ENCODE data around the gene SMCHD1. TPM values are rescaled to one million over a fixed set of nuclear protein-coding genes. Genes with fewer than 3 reads are reported as not detected.
"Not testable (repeated sequence)": the region's sequence is repeated elsewhere in the genome, so short reads cannot be mapped to it uniquely, and the experiment has no call there.

The SMCHD1 gene
- polyA plus RNA-seq, 1 experiment: 10.5 TPM

- DNase-seq (ENCODE audit: low read depth): no peak
- ChIA-PET CTCF (interaction anchor here (0.6 kb wide), 1 partner anchor 175 kb away, joined by 4 read pairs; no protein-coding TSS in a partner anchor), POLR2A (no interaction called here)
- Histone ChIP-seq H3K4me3 (ENCODE audit: low read depth, low read length) (no peak overlapping the region), H3K36me3 (ENCODE audit: control insufficient read depth, insufficient read depth, low read length) (no peaks in the 10 kb centered on the region), H3K27me3 (ENCODE audit: control insufficient read depth, insufficient read depth, low read length) (0 out of 2 replicates have a peak, but pooled peaks cover 1% of the 10 kb centered on the region)
- TF ChIP-seq CTCF (IDR thresholded peaks at IDR 0.05; ENCODE audit: insufficient read depth, low read depth, low read length): no peak
Measured at GRCh38 chr18:2825613-2826175, 170.2 kb downstream of the SMCHD1 start.

- no peak for DNase-seq (ENCODE audit: low read depth)
- POLR2A ChIA-PET: no interaction called here
- 0 out of 2 replicates have a peak, but pooled peaks cover 1% of the 10 kb centered on the region for H3K27me3 ChIP-seq (ENCODE audit: control insufficient read depth, insufficient read depth, low read length)
- CTCF ChIA-PET: interaction anchor here (1.3 kb wide), 1 partner anchor 18 kb away, joined by 3 read pairs; no protein-coding TSS in a partner anchor
- H3K36me3 ChIP-seq (ENCODE audit: control insufficient read depth, insufficient read depth, low read length): no peaks in the 10 kb centered on the region
- no peak for TF ChIP-seq CTCF (IDR thresholded peaks at IDR 0.05; ENCODE audit: insufficient read depth, low read depth, low read length)
- H3K4me3 ChIP-seq (ENCODE audit: low read depth, low read length): no peak overlapping the region
Measured at GRCh38 chr18:2826581-2826980, 171.1 kb downstream of the SMCHD1 start.

GRCh38 chr18:2827061-2827460 lies 171.5 kb downstream of the SMCHD1 start:
- ChIA-PET POLR2A (no interaction called here), CTCF (interaction anchor here (1.0 to 1.3 kb wide), 2 partner anchors 11 to 19 kb away, joined by 3 read pairs; no protein-coding TSS in a partner anchor)
- Histone ChIP-seq H3K4me3 (ENCODE audit: low read depth, low read length) (no peak overlapping the region), H3K36me3 (ENCODE audit: control insufficient read depth, insufficient read depth, low read length) (no peaks in the 10 kb centered on the region), H3K27me3 (ENCODE audit: control insufficient read depth, insufficient read depth, low read length) (0 out of 2 replicates have a peak, but pooled peaks cover 1% of the 10 kb centered on the region)
- DNase-seq (ENCODE audit: low read depth): no peak
- TF ChIP-seq CTCF (IDR thresholded peaks at IDR 0.05; ENCODE audit: insufficient read depth, low read depth, low read length): no peak

GRCh38 chr18:2836118-2836517 lies 180.6 kb downstream of the SMCHD1 start:
- DNase-seq (ENCODE audit: low read depth); H3K4me3 ChIP-seq (ENCODE audit: low read depth, low read length); CTCF ChIA-PET; POLR2A ChIA-PET; H3K27me3 ChIP-seq (ENCODE audit: control insufficient read depth, insufficient read depth, low read length); H3K36me3 ChIP-seq (ENCODE audit: control insufficient read depth, insufficient read depth, low read length): not testable (repeated sequence)

GRCh38 chr18:2837290-2837689 lies 181.8 kb downstream of the SMCHD1 start:
- POLR2A ChIA-PET; H3K4me3 ChIP-seq (ENCODE audit: low read depth, low read length); H3K27me3 ChIP-seq (ENCODE audit: control insufficient read depth, insufficient read depth, low read length); DNase-seq (ENCODE audit: low read depth); H3K36me3 ChIP-seq (ENCODE audit: control insufficient read depth, insufficient read depth, low read length): not testable (repeated sequence)
- CTCF ChIA-PET: interaction anchor here (1.4 kb wide), 1 partner anchor 10 kb away, joined by 3 read pairs; no protein-coding TSS in a partner anchor

- Histone ChIP-seq H3K27me3 (ENCODE audit: control insufficient read depth, insufficient read depth, low read length) (peaks cover 7% of the 10 kb centered on the region), H3K4me3 (ENCODE audit: low read depth, low read length) (no peak overlapping the region), H3K36me3 (ENCODE audit: control insufficient read depth, insufficient read depth, low read length) (no peaks in the 10 kb centered on the region)
- POLR2A ChIA-PET: no interaction called here
- CTCF ChIA-PET: interaction anchor here (0.6 to 1.1 kb wide), 2 partner anchors 64 to 69 kb away, joined by 3 read pairs; no protein-coding TSS in a partner anchor
- no peak for TF ChIP-seq CTCF (IDR thresholded peaks at IDR 0.05; ENCODE audit: insufficient read depth, low read depth, low read length)
- DNase-seq (ENCODE audit: low read depth): no peak
Measured at GRCh38 chr18:2839202-2839601, 183.7 kb downstream of the SMCHD1 start.

Data from BJ (cell line).